HL-60 (cell line): ENCODE results near the gene NCMAP.

ENCODE experiments used
- DNase-seq, 2 experiments: peaks; one replicate each; pipeline ENCODE4 v3.0.0-alpha.2; 2010 to 2020; ENCODE audit warnings: low read depth in 1 of 2, low spot score in 1 of 2
- H3K27ac ChIP-seq: fragments of 250-450 bp; sonication (Bioruptor Pico); replicated peaks from 2 replicates; pipeline ENCODE4 v1.5.1; 2020; ENCODE audit warnings: mild to moderate bottlenecking, moderate library complexity
- H3K27me3 ChIP-seq: fragments of 250-450 bp; sonication (Bioruptor Pico); 2 replicates; pipeline ENCODE4 v1.5.1; 2021; ENCODE audit warnings: mild to moderate bottlenecking, moderate library complexity; ENCODE audit not compliant: insufficient read depth, poor library complexity, severe bottlenecking
- H3K4me3 ChIP-seq: replicated peaks from 2 replicates; pipeline ENCODE4 v1.5.1; 2011; ENCODE audit warnings: mild to moderate bottlenecking, control low read depth, low read length; ENCODE audit not compliant: insufficient read depth
- GABPA ChIP-seq: IDR thresholded peaks from 2 replicates; pipeline ENCODE4 v1.6.1; 2012; ENCODE audit warnings: low read depth
- POLR2AphosphoS5 ChIP-seq: IDR thresholded peaks from 2 replicates; pipeline ENCODE4 v1.6.1; 2012; ENCODE audit warnings: low read depth
- SPI1 ChIP-seq: IDR thresholded peaks from 2 replicates; pipeline ENCODE4 v1.6.1; 2012; ENCODE audit warnings: low read depth, mild to moderate bottlenecking, borderline replicate concordance
- TF ChIP-seq, protein P1 (sequence below): IDR thresholded peaks from 2 replicates; pipeline ENCODE4 v1.6.1; 2012; ENCODE audit warnings: low read depth; ENCODE audit not compliant: insufficient replicate concordance
- TF ChIP-seq, protein P2 (sequence below): IDR thresholded peaks from one replicate; pipeline ENCODE4 v1.5.1; 2011; ENCODE audit warnings: low read length, control low read depth, inconsistent platforms; ENCODE audit not compliant: insufficient read depth

The NCMAP gene

DNA sequence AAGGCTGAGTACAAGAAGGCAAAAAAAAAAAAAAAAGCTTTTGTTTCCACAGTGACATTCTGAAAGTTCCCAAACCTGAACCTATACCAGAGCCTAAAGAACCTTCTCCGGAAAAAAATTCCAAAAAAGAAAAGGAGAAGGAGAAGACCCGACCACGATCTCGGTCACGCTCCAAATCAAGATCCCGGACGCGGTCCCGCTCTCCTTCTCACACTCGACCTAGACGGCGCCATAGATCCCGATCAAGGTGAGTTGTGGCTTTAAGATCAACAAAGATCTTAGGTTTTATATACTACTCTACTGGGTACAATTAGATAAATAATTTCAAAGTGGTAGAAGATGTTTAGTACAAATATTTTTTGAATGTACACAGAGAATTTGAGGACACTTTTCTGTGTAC is 96.5 kb downstream of the NCMAP start:
- no peaks in the 10 kb centered on the region for H3K27me3 ChIP-seq
- no peak overlapping the region for H3K4me3 ChIP-seq
- DNase-seq, result no peak
- no peak overlapping the region for H3K27ac ChIP-seq
- no peak for TF ChIP-seq GABPA
- TF ChIP-seq, protein P1, sequence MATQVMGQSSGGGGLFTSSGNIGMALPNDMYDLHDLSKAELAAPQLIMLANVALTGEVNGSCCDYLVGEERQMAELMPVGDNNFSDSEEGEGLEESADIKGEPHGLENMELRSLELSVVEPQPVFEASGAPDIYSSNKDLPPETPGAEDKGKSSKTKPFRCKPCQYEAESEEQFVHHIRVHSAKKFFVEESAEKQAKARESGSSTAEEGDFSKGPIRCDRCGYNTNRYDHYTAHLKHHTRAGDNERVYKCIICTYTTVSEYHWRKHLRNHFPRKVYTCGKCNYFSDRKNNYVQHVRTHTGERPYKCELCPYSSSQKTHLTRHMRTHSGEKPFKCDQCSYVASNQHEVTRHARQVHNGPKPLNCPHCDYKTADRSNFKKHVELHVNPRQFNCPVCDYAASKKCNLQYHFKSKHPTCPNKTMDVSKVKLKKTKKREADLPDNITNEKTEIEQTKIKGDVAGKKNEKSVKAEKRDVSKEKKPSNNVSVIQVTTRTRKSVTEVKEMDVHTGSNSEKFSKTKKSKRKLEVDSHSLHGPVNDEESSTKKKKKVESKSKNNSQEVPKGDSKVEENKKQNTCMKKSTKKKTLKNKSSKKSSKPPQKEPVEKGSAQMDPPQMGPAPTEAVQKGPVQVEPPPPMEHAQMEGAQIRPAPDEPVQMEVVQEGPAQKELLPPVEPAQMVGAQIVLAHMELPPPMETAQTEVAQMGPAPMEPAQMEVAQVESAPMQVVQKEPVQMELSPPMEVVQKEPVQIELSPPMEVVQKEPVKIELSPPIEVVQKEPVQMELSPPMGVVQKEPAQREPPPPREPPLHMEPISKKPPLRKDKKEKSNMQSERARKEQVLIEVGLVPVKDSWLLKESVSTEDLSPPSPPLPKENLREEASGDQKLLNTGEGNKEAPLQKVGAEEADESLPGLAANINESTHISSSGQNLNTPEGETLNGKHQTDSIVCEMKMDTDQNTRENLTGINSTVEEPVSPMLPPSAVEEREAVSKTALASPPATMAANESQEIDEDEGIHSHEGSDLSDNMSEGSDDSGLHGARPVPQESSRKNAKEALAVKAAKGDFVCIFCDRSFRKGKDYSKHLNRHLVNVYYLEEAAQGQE, result no peak
- TF ChIP-seq, protein P2, sequence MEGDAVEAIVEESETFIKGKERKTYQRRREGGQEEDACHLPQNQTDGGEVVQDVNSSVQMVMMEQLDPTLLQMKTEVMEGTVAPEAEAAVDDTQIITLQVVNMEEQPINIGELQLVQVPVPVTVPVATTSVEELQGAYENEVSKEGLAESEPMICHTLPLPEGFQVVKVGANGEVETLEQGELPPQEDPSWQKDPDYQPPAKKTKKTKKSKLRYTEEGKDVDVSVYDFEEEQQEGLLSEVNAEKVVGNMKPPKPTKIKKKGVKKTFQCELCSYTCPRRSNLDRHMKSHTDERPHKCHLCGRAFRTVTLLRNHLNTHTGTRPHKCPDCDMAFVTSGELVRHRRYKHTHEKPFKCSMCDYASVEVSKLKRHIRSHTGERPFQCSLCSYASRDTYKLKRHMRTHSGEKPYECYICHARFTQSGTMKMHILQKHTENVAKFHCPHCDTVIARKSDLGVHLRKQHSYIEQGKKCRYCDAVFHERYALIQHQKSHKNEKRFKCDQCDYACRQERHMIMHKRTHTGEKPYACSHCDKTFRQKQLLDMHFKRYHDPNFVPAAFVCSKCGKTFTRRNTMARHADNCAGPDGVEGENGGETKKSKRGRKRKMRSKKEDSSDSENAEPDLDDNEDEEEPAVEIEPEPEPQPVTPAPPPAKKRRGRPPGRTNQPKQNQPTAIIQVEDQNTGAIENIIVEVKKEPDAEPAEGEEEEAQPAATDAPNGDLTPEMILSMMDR, result no peak
- no peak for TF ChIP-seq POLR2AphosphoS5
- TF ChIP-seq SPI1, result no peak

DNA sequence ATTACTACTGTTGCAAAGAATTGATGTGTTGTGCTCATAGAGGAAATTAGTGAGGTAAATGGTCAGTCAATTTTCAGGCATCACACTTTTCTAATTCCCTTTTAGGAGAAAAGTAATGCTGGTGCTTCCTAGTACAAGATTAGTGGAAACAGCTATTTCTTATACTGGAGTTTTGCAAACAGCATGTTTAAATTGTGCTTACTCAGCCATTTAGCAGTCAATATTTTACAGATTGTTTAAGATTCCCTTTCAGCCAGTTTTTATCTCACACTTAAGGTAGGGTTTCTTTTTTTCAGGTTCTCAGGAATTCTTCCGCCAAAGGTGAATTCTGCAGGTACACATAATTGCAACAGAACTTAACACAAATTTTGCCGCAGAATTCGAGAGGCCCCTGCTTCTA is 98.1 kb downstream of the NCMAP start:
- TF ChIP-seq POLR2AphosphoS5 (no peak), GABPA (no peak), SPI1 (no peak)
- TF ChIP-seq, protein P1, result no peak
- TF ChIP-seq, protein P2, result no peak
- H3K27ac ChIP-seq, result no peak overlapping the region
- no peaks in the 10 kb centered on the region for H3K27me3 ChIP-seq
- H3K4me3 ChIP-seq, result no peak overlapping the region
- DNase-seq, result no peak

DNA sequence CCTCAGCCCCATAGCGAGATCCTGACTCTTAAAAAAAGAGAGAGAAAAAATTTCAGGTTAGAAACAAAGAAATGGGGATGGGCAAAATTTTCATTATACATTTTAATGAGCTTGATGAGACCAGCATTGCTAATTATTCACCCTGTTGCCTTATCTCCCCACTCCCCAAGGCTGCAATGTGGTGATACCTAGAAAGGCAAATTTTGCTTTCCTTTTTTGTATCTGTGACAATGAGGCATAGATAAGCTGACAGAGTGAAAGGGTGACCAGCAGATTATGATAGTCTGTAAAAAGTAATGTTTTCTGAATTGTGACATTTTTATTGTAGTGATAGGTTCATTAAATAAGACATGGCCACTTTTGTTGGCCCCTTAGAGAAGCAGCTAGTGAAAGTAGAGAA is 100.2 kb downstream of the NCMAP start:
- Histone ChIP-seq H3K27me3 (no peaks in the 10 kb centered on the region), H3K4me3 (no peak overlapping the region), H3K27ac (no peak overlapping the region)
- DNase-seq, result no peak
- TF ChIP-seq, protein P1, result no peak
- TF ChIP-seq GABPA (no peak), SPI1 (no peak)
- TF ChIP-seq, protein P2, result no peak
